Mononuclear cell (primary cell): ENCODE data around the gene TWIST2. TPM values are rescaled to one million over a fixed set of nuclear protein-coding genes. Genes with fewer than 3 reads are reported as not detected.

Experiments used
- H3K27me3 ChIP-seq: 2 replicates; pipeline ENCODE4 v1.6.0; 2011; ENCODE audit warnings: low read length, control low read depth; ENCODE audit not compliant: insufficient read depth
- H3K4me1 ChIP-seq: 2 replicates; pipeline ENCODE4 v1.5.1; 2011; ENCODE audit warnings: mild to moderate bottlenecking, low read length, control low read depth; ENCODE audit not compliant: insufficient read depth
- H3K4me3 ChIP-seq: 2 replicates; pipeline ENCODE4 v1.5.1; 2011; ENCODE audit warnings: mild to moderate bottlenecking, low read length, moderate library complexity
- H3K9me3 ChIP-seq: 2 replicates; pipeline ENCODE4 v1.5.1; 2011; ENCODE audit warnings: low read depth, mild to moderate bottlenecking, control low read depth, low read length
- total RNA-seq: library from RNA; depleted of rRNA; stranded (reverse); fragments of >200 nt; gene quantifications from one replicate; pipeline ENCODE4 v1.2.3, GENCODE V29; 2012

Gene TWIST2
- total RNA-seq, 1 donor: 0.21 TPM

DNA sequence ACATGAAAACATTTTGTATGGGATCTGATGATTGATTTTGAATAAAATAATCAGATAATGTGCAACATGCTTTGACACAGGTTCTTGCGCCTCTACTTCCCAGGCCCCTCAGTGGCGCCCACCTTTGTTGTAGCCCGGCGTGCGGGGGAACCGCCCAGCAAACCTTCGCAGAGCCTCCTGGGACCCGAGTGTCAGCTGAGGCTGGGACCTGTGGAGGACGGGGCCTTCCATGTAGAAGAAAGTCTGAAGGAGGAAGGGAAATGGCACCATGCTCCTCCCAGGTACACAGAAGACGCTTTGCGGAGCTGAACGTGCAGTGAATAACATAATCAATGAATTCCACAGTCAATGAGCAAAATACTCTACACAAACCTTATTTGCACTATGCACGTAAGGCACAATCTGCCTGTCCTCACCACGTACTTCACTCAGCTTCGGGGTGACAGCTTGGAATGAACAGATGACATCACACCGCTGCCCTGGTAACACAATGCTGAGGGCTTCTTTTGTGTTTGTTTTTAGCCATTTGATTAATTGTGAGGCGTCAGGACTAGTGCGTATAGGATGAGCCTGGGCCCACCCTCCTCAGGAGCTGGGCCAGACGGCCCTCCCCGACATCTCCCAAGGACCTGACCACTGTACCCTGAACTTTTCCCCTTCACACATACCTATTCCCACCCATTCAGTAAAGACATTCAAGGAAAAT lies 78.1 kb downstream of the TWIST2 start:
- Histone ChIP-seq H3K27me3 (no peaks in the 10 kb centered on the region), H3K4me3 (no peak overlapping the region), H3K4me1 (no peaks in the 10 kb centered on the region), H3K9me3 (no peaks in the 10 kb centered on the region)

DNA sequence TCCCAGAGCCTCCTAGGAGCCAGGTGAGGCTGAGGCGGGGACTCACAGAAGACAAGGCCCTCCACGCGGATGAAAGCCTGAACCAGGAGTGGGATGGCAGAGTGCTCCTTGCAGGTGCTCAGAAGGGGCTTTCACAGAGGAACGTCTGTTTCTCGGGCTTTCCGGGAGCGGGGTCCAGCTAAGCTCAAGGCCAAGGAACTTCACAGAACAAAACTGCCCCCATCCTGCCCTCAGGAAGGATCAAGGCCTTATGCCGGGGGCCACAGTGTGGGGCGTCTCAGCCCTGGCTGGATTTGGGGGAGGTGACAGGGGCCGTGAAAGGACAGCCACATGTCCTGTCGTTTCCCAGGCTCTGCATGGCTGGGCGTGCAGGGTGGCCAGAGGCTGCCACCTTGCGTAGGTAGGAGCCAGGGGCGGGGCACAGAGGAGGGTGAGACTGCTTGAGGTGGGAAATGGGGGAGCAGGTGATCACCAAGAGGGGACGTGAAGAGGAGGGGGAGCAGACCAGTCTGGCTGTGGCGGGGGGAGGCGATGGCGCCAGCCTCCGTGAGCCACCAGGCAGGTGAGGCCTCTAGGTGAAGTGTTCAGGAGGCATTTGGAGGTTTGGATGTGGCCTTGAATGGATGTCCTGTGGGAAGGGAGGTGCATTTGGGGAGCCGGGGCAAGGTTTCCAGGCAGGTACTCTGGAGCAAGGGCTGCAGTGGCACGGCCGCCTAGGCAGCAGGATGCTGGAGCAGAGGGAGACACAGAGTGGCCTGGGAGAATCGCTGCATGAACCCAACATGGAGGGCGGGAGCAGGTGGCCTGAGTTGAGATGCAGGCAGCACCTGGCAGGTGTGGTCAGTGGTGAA lies 79.1 kb downstream of the TWIST2 start:
- H3K27me3 ChIP-seq: no peaks in the 10 kb centered on the region
- no peaks in the 10 kb centered on the region for H3K9me3 ChIP-seq
- no peaks in the 10 kb centered on the region for H3K4me1 ChIP-seq
- no peak overlapping the region for H3K4me3 ChIP-seq

DNA sequence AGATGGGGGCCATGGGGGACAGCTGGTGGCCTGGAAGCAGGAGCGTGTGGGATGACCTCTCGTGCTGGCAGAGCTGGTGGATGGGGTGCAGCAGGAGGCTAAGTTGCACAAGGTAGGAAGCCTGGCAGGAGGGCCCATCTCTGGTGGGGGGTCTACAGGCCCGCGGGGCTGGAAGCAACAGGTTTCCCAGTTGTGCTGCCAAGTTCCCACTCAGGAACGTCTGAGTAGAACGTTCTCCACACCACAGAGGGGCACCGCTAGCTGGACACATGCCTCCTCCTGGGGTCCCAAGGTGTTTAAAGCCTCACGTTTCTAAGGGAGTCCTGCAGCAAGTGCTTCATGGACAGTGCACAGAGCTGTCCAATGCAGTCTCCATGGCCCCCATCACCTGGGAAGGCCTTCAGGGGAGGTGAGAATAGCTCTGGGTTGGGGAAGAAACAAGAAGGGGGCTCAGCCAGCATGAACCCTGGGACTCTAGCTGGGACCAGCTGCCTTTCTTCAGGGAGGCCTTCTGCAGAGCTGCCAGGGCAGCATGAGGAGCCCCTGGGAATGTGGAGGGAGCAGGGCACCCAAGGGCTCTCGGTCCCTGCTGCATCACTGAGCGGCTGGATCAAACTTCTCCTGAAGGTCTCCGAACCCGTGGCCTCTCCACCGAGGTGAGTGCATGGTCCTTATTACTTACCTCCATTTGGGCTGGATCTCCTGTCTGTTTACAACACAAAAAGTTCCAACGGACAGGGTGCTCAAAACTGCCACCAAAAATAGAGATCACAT lies 80.0 kb downstream of the TWIST2 start:
- Histone ChIP-seq H3K4me3 (no peak overlapping the region), H3K27me3 (peaks cover 3% of the 10 kb centered on the region), H3K4me1 (no peaks in the 10 kb centered on the region), H3K9me3 (no peaks in the 10 kb centered on the region)

DNA sequence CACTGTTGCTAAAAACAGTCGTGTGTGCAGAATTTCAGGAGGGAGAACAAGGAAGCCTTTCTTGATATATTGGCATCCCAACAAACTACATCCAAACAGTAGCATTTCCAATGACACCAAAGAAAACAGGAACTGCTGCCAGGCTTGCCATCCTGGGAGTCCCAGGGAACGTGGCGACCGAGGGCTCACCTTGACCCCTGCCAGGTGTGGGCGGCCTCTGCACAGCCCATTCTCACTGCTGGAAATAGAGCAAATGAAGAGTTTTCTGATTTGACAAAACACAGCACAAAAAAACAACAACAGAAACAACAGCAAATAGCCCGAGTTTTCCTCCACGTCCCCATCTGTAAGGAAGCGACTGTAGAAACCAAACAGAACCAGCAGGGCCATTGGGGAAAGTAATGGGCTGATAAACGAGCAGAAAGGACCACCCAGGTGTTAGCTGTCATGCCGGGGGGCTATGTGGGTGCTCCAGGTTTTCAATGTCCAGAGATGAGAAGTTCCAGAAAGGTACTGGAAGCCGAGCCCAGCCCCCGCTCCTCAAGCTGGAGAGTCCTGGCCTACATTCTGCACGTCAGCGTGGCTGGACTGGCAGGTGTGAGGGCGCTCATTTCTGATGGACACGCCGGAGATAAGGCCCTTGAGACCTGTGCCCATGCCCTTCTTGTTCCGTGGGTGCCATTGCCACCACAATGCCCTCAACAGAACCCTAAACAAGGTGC lies 80.8 kb downstream of the TWIST2 start:
- H3K9me3 ChIP-seq: no peaks in the 10 kb centered on the region
- H3K27me3 ChIP-seq: peaks cover 3% of the 10 kb centered on the region
- H3K4me3 ChIP-seq: no peak overlapping the region
- no peaks in the 10 kb centered on the region for H3K4me1 ChIP-seq

DNA sequence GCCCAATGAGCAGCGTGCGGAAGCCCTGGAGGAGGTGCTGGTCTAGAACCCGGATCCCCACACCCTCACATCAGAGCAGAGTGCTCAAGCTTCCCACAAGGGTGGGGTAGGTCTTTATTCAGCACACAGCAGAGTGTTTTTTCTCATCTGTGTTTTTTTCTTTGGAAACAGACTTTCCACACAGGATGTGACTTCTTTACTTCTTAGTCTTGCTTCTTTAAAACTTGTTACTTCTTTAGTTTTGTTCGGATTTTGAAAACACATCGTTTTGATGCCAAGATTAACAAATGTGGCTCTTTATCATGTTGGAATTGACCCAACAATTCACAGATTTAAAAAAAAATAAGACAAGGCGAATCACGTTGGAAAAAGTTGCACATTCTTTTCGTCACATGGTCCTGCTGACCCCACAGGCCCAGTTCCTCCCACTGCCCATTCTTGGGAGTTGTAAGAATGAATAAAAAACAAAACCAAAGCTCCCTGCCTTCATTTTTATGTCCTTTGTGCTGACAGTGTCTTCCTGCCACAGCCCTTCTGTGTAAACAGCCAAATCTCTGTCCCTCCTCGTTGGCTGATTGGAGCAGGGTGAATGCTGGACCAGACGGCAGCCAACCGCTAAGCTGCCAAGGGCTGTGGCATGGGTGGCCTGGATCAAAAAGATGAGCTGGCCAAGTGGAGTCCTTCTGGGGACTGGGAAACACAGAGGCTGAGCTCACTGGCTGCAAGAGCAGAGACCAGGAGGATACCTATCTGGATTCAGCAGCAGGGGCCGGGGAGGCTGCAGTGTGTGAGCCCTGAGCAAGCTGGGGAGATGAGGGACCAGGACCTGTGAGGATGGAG lies 81.6 kb downstream of the TWIST2 start:
- Histone ChIP-seq H3K27me3 (peaks cover 3% of the 10 kb centered on the region), H3K9me3 (no peaks in the 10 kb centered on the region), H3K4me1 (no peaks in the 10 kb centered on the region), H3K4me3 (no peak overlapping the region)

DNA sequence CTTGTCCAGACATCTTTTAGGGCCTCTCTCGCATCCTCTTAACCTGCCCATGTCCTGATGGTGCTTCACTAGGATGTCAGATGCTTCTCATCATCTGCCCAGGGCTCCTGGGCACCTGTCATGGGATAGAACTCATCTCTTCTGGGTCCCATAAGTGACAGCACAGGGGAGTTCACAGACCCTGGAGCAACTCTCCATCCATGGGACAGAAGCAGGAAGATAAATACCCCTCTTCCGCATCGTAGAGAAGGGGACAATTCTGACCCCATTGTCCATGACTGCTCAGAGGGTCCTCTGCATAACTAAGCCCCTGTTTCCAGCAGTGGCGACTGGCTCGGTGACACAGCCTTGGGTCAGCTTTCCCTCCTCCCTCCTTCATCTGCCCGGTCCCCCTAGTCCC lies 82.3 kb downstream of the TWIST2 start:
- peaks cover 3% of the 10 kb centered on the region for H3K27me3 ChIP-seq
- H3K4me3 ChIP-seq: no peak overlapping the region
- no peaks in the 10 kb centered on the region for H3K9me3 ChIP-seq
- no peaks in the 10 kb centered on the region for H3K4me1 ChIP-seq

DNA sequence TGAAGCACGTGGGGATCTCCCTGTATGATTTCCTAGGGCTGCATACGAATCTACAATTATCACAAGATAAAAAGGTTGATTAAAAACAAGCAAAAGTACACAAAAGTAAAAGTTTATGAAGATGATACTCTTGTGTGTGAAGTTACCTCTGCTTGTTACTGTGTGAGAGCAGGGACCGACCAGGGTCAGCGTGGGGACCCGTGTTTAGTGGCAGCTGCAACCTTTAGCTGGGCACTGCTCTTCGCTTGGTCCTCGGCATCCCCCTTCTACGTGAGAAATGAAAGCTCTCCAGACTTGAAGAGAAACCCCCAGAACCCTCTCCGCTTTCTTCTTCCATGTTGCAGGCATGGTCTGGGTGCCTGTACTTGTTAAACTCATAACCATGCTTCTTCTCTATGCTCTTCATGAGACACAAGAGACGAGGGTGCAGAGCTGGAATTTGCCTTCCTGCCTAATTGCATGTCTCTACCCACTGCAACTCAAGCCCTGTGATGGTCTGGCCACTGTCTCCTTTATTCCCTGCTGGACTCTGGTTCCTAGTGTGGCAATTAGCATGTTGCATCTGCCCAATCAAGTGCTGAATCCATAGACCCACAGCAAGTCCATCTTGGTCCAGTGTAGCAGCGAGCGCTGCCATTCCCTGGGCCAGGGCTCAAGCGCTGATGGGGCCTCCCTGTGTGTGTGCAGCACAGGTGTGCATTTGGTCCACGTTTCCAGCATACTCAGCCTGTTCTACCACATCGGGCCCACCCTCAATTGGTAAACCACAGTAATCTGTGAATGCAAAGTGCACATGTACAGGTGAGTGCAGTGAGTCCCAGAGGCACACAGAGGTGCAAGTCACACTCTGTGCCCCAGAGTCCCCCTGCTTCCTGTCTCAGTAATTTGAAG lies 88.5 kb downstream of the TWIST2 start:
- no peaks in the 10 kb centered on the region for H3K9me3 ChIP-seq
- H3K27me3 ChIP-seq: peaks cover 3% of the 10 kb centered on the region
- no peaks in the 10 kb centered on the region for H3K4me1 ChIP-seq
- H3K4me3 ChIP-seq: no peak overlapping the region

DNA sequence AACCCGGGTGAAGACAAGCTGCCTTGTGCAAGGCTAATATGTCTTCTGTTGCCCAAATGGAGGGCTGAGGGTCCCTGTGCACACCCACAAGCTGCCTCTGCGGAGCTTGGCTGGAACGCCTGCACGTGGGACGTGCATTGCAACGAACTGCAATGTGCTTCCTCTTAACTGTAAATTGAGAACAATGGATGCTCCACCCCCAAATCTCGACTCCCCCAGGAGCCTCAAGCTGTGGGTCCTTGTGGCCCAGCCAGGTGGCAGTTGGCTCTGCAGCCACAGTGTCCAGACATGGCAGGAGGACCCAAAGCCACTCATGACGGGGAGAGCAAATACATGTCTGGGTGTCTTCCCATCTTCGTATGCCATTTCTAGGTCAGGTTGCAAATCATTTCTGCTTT lies 90.1 kb downstream of the TWIST2 start:
- no peaks in the 10 kb centered on the region for H3K9me3 ChIP-seq
- H3K4me1 ChIP-seq: no peaks in the 10 kb centered on the region
- H3K27me3 ChIP-seq: no peaks in the 10 kb centered on the region
- H3K4me3 ChIP-seq: no peak overlapping the region

DNA sequence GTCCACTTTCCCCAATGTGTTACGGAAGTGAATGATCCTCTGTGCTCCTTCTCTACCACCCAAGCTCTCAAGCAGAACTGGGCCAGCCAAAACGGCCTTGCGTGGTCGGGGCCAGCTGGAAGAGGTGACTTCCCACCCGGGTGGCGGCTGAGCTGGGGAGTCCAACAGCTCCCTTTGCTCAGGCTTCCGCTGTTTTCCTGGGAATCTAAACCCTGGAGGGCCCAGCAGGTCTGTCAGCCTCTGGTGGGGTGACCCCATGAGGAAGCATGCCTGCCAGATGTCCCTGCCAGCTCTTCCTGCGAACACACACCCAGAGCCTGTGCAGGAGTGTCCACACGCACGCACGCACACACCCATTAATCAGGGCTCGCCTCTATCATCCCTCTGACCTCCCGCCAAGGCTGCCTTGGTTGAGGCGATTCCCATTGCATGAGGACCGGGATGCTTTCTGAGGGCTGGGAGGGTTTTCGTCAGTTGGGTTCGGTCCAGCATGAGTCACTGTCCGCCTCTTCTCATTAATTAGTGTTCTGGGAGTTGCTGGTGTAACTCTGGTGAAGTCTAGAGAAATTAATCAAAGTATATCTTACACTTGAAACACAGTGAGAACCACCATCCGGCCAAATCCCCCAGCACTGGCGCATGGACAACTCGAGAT lies 90.6 kb downstream of the TWIST2 start:
- no peaks in the 10 kb centered on the region for H3K27me3 ChIP-seq

DNA sequence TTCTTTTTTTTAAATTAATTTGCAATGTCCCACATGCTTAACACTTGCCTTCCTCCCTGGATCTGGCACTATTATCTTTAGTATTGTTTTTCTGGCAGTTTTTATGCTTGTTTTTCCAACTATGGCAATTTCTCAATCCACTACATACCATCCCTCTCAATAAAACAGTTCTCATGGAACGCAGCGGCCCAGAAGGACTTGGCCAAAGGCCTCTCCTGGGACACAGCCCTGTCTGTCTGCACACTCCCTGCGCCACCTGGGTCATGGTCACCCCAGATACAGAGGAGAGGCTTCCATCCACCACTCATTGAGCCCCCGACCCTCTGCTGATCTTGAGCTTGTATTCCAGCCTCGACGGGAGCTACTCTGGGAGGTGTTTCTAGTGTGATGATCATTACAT lies 91.2 kb downstream of the TWIST2 start:
- Histone ChIP-seq H3K4me3 (no peak overlapping the region), H3K4me1 (no peaks in the 10 kb centered on the region), H3K27me3 (no peaks in the 10 kb centered on the region), H3K9me3 (no peaks in the 10 kb centered on the region)

More for the DNA sequence above, 90.6 kb downstream of the TWIST2 start:
- H3K4me1 ChIP-seq: no peaks in the 10 kb centered on the region
- H3K9me3 ChIP-seq: no peaks in the 10 kb centered on the region
- H3K4me3 ChIP-seq: no peak overlapping the region

DNA sequence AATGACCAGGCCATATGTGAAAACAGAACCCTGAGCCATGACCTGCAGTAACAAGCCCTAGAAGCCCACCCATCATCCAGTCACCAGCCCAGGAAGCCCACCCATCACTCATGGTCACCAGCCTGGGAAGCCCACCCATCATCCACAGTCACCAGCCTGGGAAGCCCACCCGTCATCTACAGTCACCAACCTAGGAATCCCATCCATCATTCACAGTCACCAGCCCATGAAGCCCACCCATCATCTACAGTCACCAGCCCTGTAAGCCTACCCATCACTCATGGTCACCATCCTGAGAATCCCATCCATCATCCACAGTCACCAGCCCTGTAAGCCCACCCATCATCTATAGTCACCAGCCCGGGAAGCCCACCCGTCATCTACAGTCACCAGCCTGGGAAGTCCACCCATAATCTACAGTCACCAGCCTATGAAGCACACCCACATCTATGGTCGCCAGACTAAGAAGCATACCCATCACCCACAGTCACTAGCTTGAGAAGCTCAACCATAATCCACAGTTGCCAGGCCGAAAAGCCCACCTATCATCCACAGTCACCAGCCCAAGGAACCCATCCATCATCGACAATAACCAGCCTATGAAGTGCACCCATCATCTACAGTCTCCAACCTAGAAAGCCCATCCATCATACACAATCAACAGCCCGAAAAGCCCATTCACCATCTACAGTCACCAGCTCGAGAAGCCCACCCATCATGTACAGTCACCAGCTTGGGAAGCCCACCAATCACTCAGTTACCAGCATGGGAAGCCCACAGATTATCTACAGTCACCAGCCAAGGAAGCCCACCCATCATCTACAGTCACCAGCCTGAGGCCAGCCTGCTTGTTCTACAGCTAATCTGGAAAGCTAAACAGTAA lies 91.9 kb downstream of the TWIST2 start:
- Histone ChIP-seq H3K4me1 (no peaks in the 10 kb centered on the region), H3K27me3 (no peaks in the 10 kb centered on the region), H3K4me3 (no peak overlapping the region), H3K9me3 (no peaks in the 10 kb centered on the region)

DNA sequence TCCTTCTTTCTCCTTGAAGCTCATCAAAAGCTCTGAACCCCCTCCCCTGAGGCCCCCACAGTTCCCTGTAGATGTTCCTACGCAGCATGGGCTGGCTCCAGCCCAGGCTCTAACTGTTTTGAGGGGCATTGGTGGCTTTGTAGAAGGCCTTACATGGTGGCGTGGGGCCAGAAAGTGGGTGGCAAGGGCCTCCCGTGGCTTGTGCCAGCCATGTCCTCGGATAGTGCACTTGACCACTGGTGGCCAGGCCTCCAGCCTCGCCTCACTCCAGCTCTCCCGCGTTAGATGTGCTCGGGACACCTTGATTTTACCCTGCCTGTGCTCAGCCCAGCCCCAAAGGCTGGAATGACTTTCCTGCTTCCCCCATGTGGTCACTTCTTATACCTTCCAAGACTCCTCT lies 92.9 kb downstream of the TWIST2 start:
- no peaks in the 10 kb centered on the region for H3K9me3 ChIP-seq
- H3K4me3 ChIP-seq: no peak overlapping the region
- H3K4me1 ChIP-seq: no peaks in the 10 kb centered on the region
- H3K27me3 ChIP-seq: no peaks in the 10 kb centered on the region
